ENCODE data around the gene MAB21L3. TPM values are rescaled to one million over a fixed set of nuclear protein-coding genes. Genes with fewer than 3 reads are reported as not detected.

Gene MAB21L3
- total and polyA plus RNA-seq, 2 of the 13 experiments (the other 11 are each of a cell fraction or from before 2014, with no cell fraction given) = 0.55 to 4.1 TPM

- TF ChIP-seq SMC3 (IDR thresholded peaks at IDR 0.05; ENCODE audit: low read length) (peak; percentile 16; the same call in 1 of the 2 replicates), ZNF446 (CRISPR knock-in tag; IDR thresholded peaks at IDR 0.05) (no peak), CCDC6 (CRISPR knock-in tag; IDR thresholded peaks at IDR 0.05) (peak; percentile 58; the same call in 1 of the 2 replicates), ZNF253 (CRISPR knock-in tag; IDR thresholded peaks at IDR 0.05; ENCODE audit: borderline replicate concordance) (no peak), DPF2 (CRISPR knock-in tag; IDR thresholded peaks at IDR 0.05; ENCODE audit: borderline replicate concordance, low read depth) (peak; percentile 49; the same call in 1 of the 2 replicates), JUN (CRISPR knock-in tag; IDR thresholded peaks at IDR 0.05) (peak; percentile 69; the same call in 1 of the 2 replicates), CBX1 (IDR thresholded peaks at IDR 0.05; ENCODE audit: low read depth) (no peak), ZNF124 (CRISPR knock-in tag; IDR thresholded peaks at IDR 0.05) (no peak), RBAK (CRISPR knock-in tag; IDR thresholded peaks at IDR 0.05) (0 out of 2 replicates have a peak, but pooled peaks have one; percentile 31), ZNF562 (CRISPR knock-in tag; IDR thresholded peaks at IDR 0.05; ENCODE audit: borderline replicate concordance) (no peak), ZKSCAN1 (IDR thresholded peaks at IDR 0.05; ENCODE audit: low read length) (no peak), ZNF121 (CRISPR knock-in tag; IDR thresholded peaks at IDR 0.05) (no peak), ZMAT3 (CRISPR knock-in tag; conservative IDR thresholded peaks at IDR 0.05) (no peak), ZNF704 (CRISPR knock-in tag; IDR thresholded peaks at IDR 0.05; ENCODE audit: borderline replicate concordance) (no peak), ZFP1 (CRISPR knock-in tag; IDR thresholded peaks at IDR 0.05) (no peak), ZSCAN12 (CRISPR knock-in tag; IDR thresholded peaks at IDR 0.05) (no peak), ZNF703 (CRISPR knock-in tag; IDR thresholded peaks at IDR 0.05; ENCODE audit: borderline replicate concordance) (no peak), ZNF577 (CRISPR knock-in tag; IDR thresholded peaks at IDR 0.05; ENCODE audit: borderline replicate concordance, low read depth) (no peak), SSRP1 (CRISPR knock-in tag; IDR thresholded peaks at IDR 0.05) (no peak), ZNF576 (CRISPR knock-in tag; IDR thresholded peaks at IDR 0.05) (no peak), MLX (CRISPR knock-in tag; IDR thresholded peaks at IDR 0.05) (0 out of 2 replicates have a peak, but pooled peaks have one; percentile 9), ONECUT2 (CRISPR knock-in tag; IDR thresholded peaks at IDR 0.05) (no peak), DZIP1 (CRISPR knock-in tag; IDR thresholded peaks at IDR 0.05) (no peak), TAF15 (IDR thresholded peaks at IDR 0.05; ENCODE audit: low read depth, low read length, poor library complexity, severe bottlenecking) (no peak), MYPOP (CRISPR knock-in tag; IDR thresholded peaks at IDR 0.05) (0 out of 2 replicates have a peak, but pooled peaks have one; percentile 57), ZNF24 (IDR thresholded peaks at IDR 0.05) (no peak), KAT2B (IDR thresholded peaks at IDR 0.05; ENCODE audit: borderline replicate concordance, low read depth, low read length) (no peak)
Measured at GRCh38 chr1:116179419-116179818, 68.2 kb downstream of the MAB21L3 start (continued).
